ENCODE measurements around the gene ZNF777. TPM values are rescaled to one million over a fixed set of nuclear protein-coding genes. Genes with fewer than 3 reads are reported as not detected.
"Not testable (repeated sequence)": the region's sequence is repeated elsewhere in the genome, so short reads cannot be mapped to it uniquely, and the experiment has no call there.

Gene ZNF777
- total and polyA plus RNA-seq, 2 of the 4 experiments (the other 2 are of a cell fraction): 3.2 to 6.5 TPM

GRCh38 chr7:149446026-149446425 lies 14.8 kb downstream of the ZNF777 start:
- no CpG with 5 or more reads among the region's 11 CpGs for WGBS, 2 experiments (ENCODE audit: extremely low coverage in 2 of 2, insufficient read length in 1 of 2)
- POLR2A ChIA-PET (ENCODE audit: unreplicated experiment); H3K4ac ChIP-seq (ENCODE audit: low read depth, low read length); H3K18ac ChIP-seq (ENCODE audit: low read depth, low read length); H4K20me1 ChIP-seq (ENCODE audit: insufficient read depth, low read length); H2BK15ac ChIP-seq (ENCODE audit: low read depth, low read length); H3K23ac ChIP-seq (ENCODE audit: low read depth, low read length); H2BK120ac ChIP-seq (ENCODE audit: low read depth, low read length); dilution Hi-C loops (cut with HindIII; ENCODE audit: low sequenced_read_pairs, unreplicated experiment); H3K27ac ChIP-seq (ENCODE audit: insufficient read depth, low read length); H3K56ac ChIP-seq (ENCODE audit: extremely low read depth, insufficient read depth, low read length); H2AK5ac ChIP-seq (ENCODE audit: low read depth, low read length); H3K4me3 ChIP-seq (ENCODE audit: insufficient read depth, low read depth, low read length); H2BK20ac ChIP-seq (ENCODE audit: low read depth, low read length); H3K9me1 ChIP-seq (ENCODE audit: insufficient read depth, low read length); H3K79me1 ChIP-seq (ENCODE audit: low read depth in 1 of 2, low read length in 2 of 2); H4K5ac ChIP-seq (ENCODE audit: low read depth, low read length); H2BK5ac ChIP-seq (ENCODE audit: low read depth, low read length, poor library complexity, severe bottlenecking); H3K27me3 ChIP-seq (ENCODE audit: control insufficient read depth, insufficient read depth, low read length); BruUV-seq (replicated peaks); H2AFZ ChIP-seq (replicated peaks; ENCODE audit: low read length, poor library complexity); in situ Hi-C loops (cut with MboI; ENCODE audit: low sequenced_read_pairs); intact Hi-C loops (cut with micrococcal nuclease); DNase-seq; H3K4me1 ChIP-seq (ENCODE audit: control insufficient read depth, insufficient read depth, low read length); H2AK9ac ChIP-seq (replicated peaks; ENCODE audit: low read depth, low read length, poor library complexity); H4K91ac ChIP-seq (ENCODE audit: insufficient read depth, low read depth, low read length); H3K9ac ChIP-seq (ENCODE audit: low read depth, low read length); ATAC-seq (ENCODE audit: low read depth); H3K9me3 ChIP-seq (ENCODE audit: control insufficient read depth, insufficient read depth, low read length); H3K14ac ChIP-seq (replicated peaks; ENCODE audit: low read depth, low read length); H3K4me2 ChIP-seq (ENCODE audit: low read depth, low read length); CTCF ChIA-PET; H4K8ac ChIP-seq (ENCODE audit: low read depth in 2 of 2, low read length in 2 of 2): not testable (repeated sequence)
- H3K36me3 ChIP-seq (ENCODE audit: control insufficient read depth, insufficient read depth, low read length): peaks cover 52% of the 10 kb centered on the region

All from IMR-90 (cell line).